ENCODE measurements around the gene TCF12. TPM values are rescaled to one million over a fixed set of nuclear protein-coding genes. Genes with fewer than 3 reads are reported as not detected.

Gene TCF12
- polyA plus RNA-seq, 1 donor (not counting 4 experiments of a cell fraction or from before 2014, with no cell fraction given): 48.3 TPM

- Histone ChIP-seq H3K27ac (ENCODE audit: control insufficient read depth, insufficient read depth, low read length) (no peak overlapping the region), H3K9ac (ENCODE audit: control insufficient read depth, extremely low read depth, insufficient read depth, low read length) (no peak overlapping the region), H3K4me3 (ENCODE audit: control insufficient read depth in 2 of 3, extremely low read depth in 1 of 3, insufficient read depth in 2 of 3, low read depth in 1 of 3, low read length in 3 of 3) (no peak overlapping the region), H4K20me1 (ENCODE audit: control insufficient read depth, extremely low read depth, insufficient read depth, low read length) (no peaks in the 10 kb centered on the region), H3K9me1 (ENCODE audit: control insufficient read depth, extremely low read depth, insufficient read depth, low read length) (no peaks in the 10 kb centered on the region), H3K9me3 (ENCODE audit: control insufficient read depth, low read depth, low read length) (no peaks in the 10 kb centered on the region), H2AFZ (ENCODE audit: control insufficient read depth, low read length) (no peak overlapping the region), H3K27me3 (ENCODE audit: control insufficient read depth, extremely low read depth, insufficient read depth, low read length) (no peaks in the 10 kb centered on the region), H3K36me3 (ENCODE audit: control insufficient read depth in 2 of 2, extremely low read depth in 1 of 2, insufficient read depth in 2 of 2, low read length in 2 of 2) (no peaks in the 10 kb centered on the region), H3K4me2 (ENCODE audit: control insufficient read depth, extremely low read depth, insufficient read depth, low read depth, low read length) (no peak overlapping the region), H3K79me2 (ENCODE audit: control insufficient read depth, insufficient read depth, low read length) (no peaks in the 10 kb centered on the region), H3K4me1 (ENCODE audit: control insufficient read depth, extremely low read depth, insufficient read depth, low read length) (peaks cover 11% of the 10 kb centered on the region)
- dilution Hi-C loops (cut with MboI; ENCODE audit: extremely low pct_ligation_motif_present, low sequenced_read_pairs): no loop called here
- TF ChIP-seq CTCF (optimal IDR thresholded peaks at IDR 0.05 in 1 of 3, IDR thresholded peaks at IDR 0.05 in 1 of 3, conservative IDR thresholded peaks at IDR 0.05 in 1 of 3; ENCODE audit: extremely low read depth in 1 of 3, insufficient read depth in 2 of 3, low read length in 3 of 3) (no peak), EZH2 (IDR thresholded peaks at IDR 0.05; ENCODE audit: low read length) (no peak)
- DNase-seq (ENCODE audit: low read depth, low spot score): no peak
- FAIRE-seq: no peak
These were observed 35.4 kb upstream of the TCF12 start for GRCh38 chr15:56883088-56883487.

GRCh38 chr15:56886363-56886931 lies 32.0 kb upstream of the TCF12 start:
- no peaks in the 10 kb centered on the region for H3K36me3 ChIP-seq (ENCODE audit: control insufficient read depth in 2 of 2, extremely low read depth in 1 of 2, insufficient read depth in 2 of 2, low read length in 2 of 2)
- dilution Hi-C loops (cut with MboI; ENCODE audit: extremely low pct_ligation_motif_present, low sequenced_read_pairs): no loop called here
- peak overlapping the region; percentile 58 for H3K27ac ChIP-seq (ENCODE audit: control insufficient read depth, insufficient read depth, low read length)
- FAIRE-seq (peak; percentile 9), DNase-seq (ENCODE audit: low read depth, low spot score) (no peak)
- peak overlapping the region; percentile 75 for H3K9ac ChIP-seq (ENCODE audit: control insufficient read depth, extremely low read depth, insufficient read depth, low read length)
- no peaks in the 10 kb centered on the region for H4K20me1 ChIP-seq (ENCODE audit: control insufficient read depth, extremely low read depth, insufficient read depth, low read length)
- no peaks in the 10 kb centered on the region for H3K79me2 ChIP-seq (ENCODE audit: control insufficient read depth, insufficient read depth, low read length)
- H3K9me3 ChIP-seq (ENCODE audit: control insufficient read depth, low read depth, low read length): no peaks in the 10 kb centered on the region
- H2AFZ ChIP-seq (ENCODE audit: control insufficient read depth, low read length): peak overlapping the region; percentile 92
- H3K9me1 ChIP-seq (ENCODE audit: control insufficient read depth, extremely low read depth, insufficient read depth, low read length): no peaks in the 10 kb centered on the region
- peak overlapping the region; percentile 91 for H3K4me2 ChIP-seq (ENCODE audit: control insufficient read depth, extremely low read depth, insufficient read depth, low read depth, low read length)
- H3K4me1 ChIP-seq (ENCODE audit: control insufficient read depth, extremely low read depth, insufficient read depth, low read length): peaks cover 15% of the 10 kb centered on the region
- no peak for TF ChIP-seq CTCF (optimal IDR thresholded peaks at IDR 0.05 in 1 of 3, IDR thresholded peaks at IDR 0.05 in 1 of 3, conservative IDR thresholded peaks at IDR 0.05 in 1 of 3; ENCODE audit: extremely low read depth in 1 of 3, insufficient read depth in 2 of 3, low read length in 3 of 3)
- no peak for TF ChIP-seq EZH2 (IDR thresholded peaks at IDR 0.05; ENCODE audit: low read length)
- H3K4me3 ChIP-seq (ENCODE audit: control insufficient read depth in 2 of 3, extremely low read depth in 1 of 3, insufficient read depth in 2 of 3, low read depth in 1 of 3, low read length in 3 of 3): peak overlapping the region; percentile 55 to 79 (median 74)
- H3K27me3 ChIP-seq (ENCODE audit: control insufficient read depth, extremely low read depth, insufficient read depth, low read length): no peaks in the 10 kb centered on the region

All from keratinocyte (primary cell).